ENCODE data around the gene GPRIN3. TPM values are rescaled to one million over a fixed set of nuclear protein-coding genes. Genes with fewer than 3 reads are reported as not detected.

The GPRIN3 gene
- total and polyA plus RNA-seq, 10 of the 15 experiments (the other 5 are each of a cell fraction or from before 2014, with no cell fraction given), result under 0.01 to 0.05 (median 0.01) TPM; not detected in 6

GRCh38 chr4:89222170-89222569, 85.4 kb downstream of the GPRIN3 start (continued):
- TF ChIP-seq CUX1 (IDR thresholded peaks at IDR 0.05; ENCODE audit: insufficient replicate concordance, low read depth, low read length) (no peak), MLLT1 (IDR thresholded peaks at IDR 0.05) (no peak), TCF7 (IDR thresholded peaks at IDR 0.05; ENCODE audit: borderline replicate concordance) (no peak), RFX5 (IDR thresholded peaks at IDR 0.05; ENCODE audit: low read depth, low read length) (no peak), ZNF592 (IDR thresholded peaks at IDR 0.05) (no peak), SRF (IDR thresholded peaks at IDR 0.05; ENCODE audit: low read depth in 2 of 2, low read length in 2 of 2) (no peak), NRF1 (conservative IDR thresholded peaks at IDR 0.05; ENCODE audit: low read depth, low read length) (no peak), RAD21 (IDR thresholded peaks at IDR 0.05; ENCODE audit: insufficient read depth, low read depth, low read length) (no peak), NFXL1 (IDR thresholded peaks at IDR 0.05; ENCODE audit: borderline replicate concordance) (no peak), PRDM15 (CRISPR knock-in tag; IDR thresholded peaks at IDR 0.05) (no peak), EED (IDR thresholded peaks at IDR 0.05; ENCODE audit: low read depth) (no peak), EGR1 (IDR thresholded peaks at IDR 0.05; ENCODE audit: borderline replicate concordance in 1 of 2, low read depth in 2 of 2, low read length in 2 of 2) (no peak)
- TF ChIP-seq, protein P1, sequence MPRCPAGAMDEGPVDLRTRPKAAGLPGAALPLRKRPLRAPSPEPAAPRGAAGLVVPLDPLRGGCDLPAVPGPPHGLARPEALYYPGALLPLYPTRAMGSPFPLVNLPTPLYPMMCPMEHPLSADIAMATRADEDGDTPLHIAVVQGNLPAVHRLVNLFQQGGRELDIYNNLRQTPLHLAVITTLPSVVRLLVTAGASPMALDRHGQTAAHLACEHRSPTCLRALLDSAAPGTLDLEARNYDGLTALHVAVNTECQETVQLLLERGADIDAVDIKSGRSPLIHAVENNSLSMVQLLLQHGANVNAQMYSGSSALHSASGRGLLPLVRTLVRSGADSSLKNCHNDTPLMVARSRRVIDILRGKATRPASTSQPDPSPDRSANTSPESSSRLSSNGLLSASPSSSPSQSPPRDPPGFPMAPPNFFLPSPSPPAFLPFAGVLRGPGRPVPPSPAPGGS (IDR thresholded peaks at IDR 0.05; ENCODE audit: borderline replicate concordance, insufficient read depth, low read depth, low read length, poor library complexity, severe bottlenecking), result no peak
